Neural cell (in vitro differentiated cells): Measurements from ENCODE around the gene DUOX1. TPM values are rescaled to one million over a fixed set of nuclear protein-coding genes. Genes with fewer than 3 reads are reported as not detected.
"Not testable (repeated sequence)": the region's sequence is repeated elsewhere in the genome, so short reads cannot be mapped to it uniquely, and the experiment has no call there.

Source experiments
- H2AFZ ChIP-seq: fragments of 200-600, 300-800 bp; sonication (generic), shearing (Covaris generic); 2 replicates; pipeline ENCODE4 v1.6.0; 2014; ENCODE audit warnings: low read depth, mild to moderate bottlenecking, antibody characterized with exemption, low read length, moderate library complexity
- H3F3A ChIP-seq: fragments of 200-600 bp; shearing (Covaris generic); 2 replicates; pipeline ENCODE4 v1.6.1; 2016; ENCODE audit warnings: mild to moderate bottlenecking, moderate library complexity, mixed read lengths, antibody characterized with exemption, low read length; ENCODE audit not compliant: insufficient read depth, poor library complexity, severe bottlenecking
- H3K27ac ChIP-seq: fragments of 200-600, 300-800 bp; sonication (generic), shearing (Covaris generic); 2 replicates; pipeline ENCODE4 v1.5.1; 2014; ENCODE audit warnings: mild to moderate bottlenecking, low read length, moderate library complexity
- H3K27me3 ChIP-seq: fragments of 300-800, 200-600 bp; sonication (generic), shearing (Covaris generic); 2 replicates; pipeline ENCODE4 v1.6.0; 2014; ENCODE audit warnings: mild to moderate bottlenecking, low read depth, low read length, moderate library complexity; ENCODE audit not compliant: insufficient read depth
- H3K36me3 ChIP-seq: fragments of 300-800, 200-600 bp; sonication (generic), shearing (Covaris generic); 2 replicates; pipeline ENCODE4 v1.5.1; 2014; ENCODE audit warnings: mild to moderate bottlenecking, antibody characterized with exemption, low read length, moderate library complexity; ENCODE audit not compliant: insufficient read depth
- H3K4me2 ChIP-seq: fragments of 300-800, 200-600 bp; sonication (generic), shearing (Covaris generic); 2 replicates; pipeline ENCODE4 v1.6.0; 2014; ENCODE audit warnings: mild to moderate bottlenecking, low read length
- H3K4me3 ChIP-seq: fragments of 300-800, 200-600 bp; sonication (generic), shearing (Covaris generic); 2 replicates; pipeline ENCODE4 v1.5.1; 2014; ENCODE audit warnings: mild to moderate bottlenecking, low read length, moderate library complexity
- H3K79me2 ChIP-seq: fragments of 200-600 bp; shearing (Covaris generic); replicated peaks from 2 replicates; pipeline ENCODE4 v1.6.0; 2014; ENCODE audit warnings: mild to moderate bottlenecking, low read length, moderate library complexity; ENCODE audit not compliant: insufficient read depth
- H3K9ac ChIP-seq: fragments of 300-800, 200-600 bp; sonication (generic), shearing (Covaris generic); 2 replicates; pipeline ENCODE4 v1.6.1; 2016; ENCODE audit warnings: mild to moderate bottlenecking, low read length, mixed read lengths
- H3K9me2 ChIP-seq: fragments of 200-600 bp; shearing (Covaris generic); 2 replicates; pipeline ENCODE4 v1.6.1; 2016; ENCODE audit warnings: mild to moderate bottlenecking, low read length, mixed read lengths; ENCODE audit not compliant: insufficient read depth
- H3K9me3 ChIP-seq: fragments of 200-600, 300-800 bp; sonication (generic), shearing (Covaris generic); 2 replicates; pipeline ENCODE4 v1.6.1; 2016; ENCODE audit warnings: mild to moderate bottlenecking, mixed run types, low read length, moderate library complexity, mixed read lengths
- H4K20me1 ChIP-seq: fragments of 200-600 bp; shearing (Covaris generic); 2 replicates; pipeline ENCODE4 v1.6.1; 2016; ENCODE audit warnings: mild to moderate bottlenecking, mixed run types; ENCODE audit not compliant: insufficient read depth
- CTCF ChIP-seq: fragments of 450-650 bp; IDR thresholded peaks from 2 replicates; pipeline ENCODE4 v1.5.1; 2014; ENCODE audit warnings: antibody characterized with exemption, mild to moderate bottlenecking, moderate library complexity; ENCODE audit not compliant: poor library complexity, severe bottlenecking
- EP300 ChIP-seq: fragments of 450-650 bp; conservative IDR thresholded peaks from 2 replicates; pipeline ENCODE4 v1.6.1; 2014; ENCODE audit warnings: antibody characterized with exemption, mild to moderate bottlenecking, moderate library complexity; ENCODE audit not compliant: poor library complexity, severe bottlenecking
- EZH2 ChIP-seq: fragments of 200-600, 300-800 bp; shearing (Covaris generic), sonication (generic); IDR thresholded peaks from 2 replicates; pipeline ENCODE4 v1.6.1; 2014; ENCODE audit warnings: antibody characterized with exemption, low read length, borderline replicate concordance, mild to moderate bottlenecking; ENCODE audit not compliant: insufficient read depth, poor library complexity, severe bottlenecking
- MXI1 ChIP-seq: fragments of 450-650 bp; conservative IDR thresholded peaks from 2 replicates; pipeline ENCODE4 v1.6.1; 2014; ENCODE audit warnings: antibody characterized with exemption, mild to moderate bottlenecking; ENCODE audit not compliant: poor library complexity, severe bottlenecking
- POLR2AphosphoS5 ChIP-seq: IDR thresholded peaks from 2 replicates; pipeline ENCODE4 v1.6.1; 2012
- RAD21 ChIP-seq: fragments of 450-650 bp; conservative IDR thresholded peaks from 2 replicates; pipeline ENCODE4 v1.6.1; 2014; ENCODE audit warnings: antibody characterized with exemption, mild to moderate bottlenecking, moderate library complexity
- polyA plus RNA-seq: library from polyadenylated mRNA; depleted of rRNA; stranded (reverse); fragments of >200 nt; gene quantifications from 2 replicates; pipeline ENCODE4 v1.2.3, GENCODE V29; 2014

The DUOX1 gene
- polyA plus RNA-seq, 1 donor from 2014 or later: not detected

- no peaks in the 10 kb centered on the region for H3F3A ChIP-seq
- H3K9ac ChIP-seq: no peak overlapping the region
- no peak overlapping the region for H3K27ac ChIP-seq
- no peak overlapping the region for H3K4me2 ChIP-seq
- H3K9me2 ChIP-seq: no peaks in the 10 kb centered on the region
- H3K36me3 ChIP-seq: no peaks in the 10 kb centered on the region
- TF ChIP-seq RAD21 (no peak), CTCF (peak; percentile 18), MXI1 (no peak), POLR2AphosphoS5 (no peak)
- no peaks in the 10 kb centered on the region for H3K79me2 ChIP-seq
- no peaks in the 10 kb centered on the region for H4K20me1 ChIP-seq
- H3K9me3 ChIP-seq: no peaks in the 10 kb centered on the region
- no peak overlapping the region for H3K4me3 ChIP-seq
- no peak overlapping the region for H2AFZ ChIP-seq
- H3K27me3 ChIP-seq: peaks cover 65% of the 10 kb centered on the region
Observed at GRCh38 chr15:45134682-45135604, 5.1 kb downstream of the DUOX1 start.

- not testable (repeated sequence) for H3K9me2 ChIP-seq, H3K4me3 ChIP-seq, H3K27ac ChIP-seq, H3K4me2 ChIP-seq, H3K9me3 ChIP-seq, H4K20me1 ChIP-seq, H2AFZ ChIP-seq, H3K36me3 ChIP-seq, H3F3A ChIP-seq, H3K79me2 ChIP-seq, H3K9ac ChIP-seq
- H3K27me3 ChIP-seq: peaks cover 56% of the 10 kb centered on the region
Observed at GRCh38 chr15:45135705-45136377, 6.0 kb downstream of the DUOX1 start.

GRCh38 chr15:45136378-45136764, 6.6 kb downstream of the DUOX1 start:
- no peaks in the 10 kb centered on the region for H3K79me2 ChIP-seq
- H2AFZ ChIP-seq: no peak overlapping the region
- H3K27me3 ChIP-seq: peaks cover 51% of the 10 kb centered on the region
- H3K9me3 ChIP-seq: no peaks in the 10 kb centered on the region
- no peaks in the 10 kb centered on the region for H3F3A ChIP-seq
- no peaks in the 10 kb centered on the region for H3K36me3 ChIP-seq
- no peak overlapping the region for H3K4me3 ChIP-seq
- H3K4me2 ChIP-seq: no peak overlapping the region
- no peaks in the 10 kb centered on the region for H4K20me1 ChIP-seq
- TF ChIP-seq EZH2 (no peak), EP300 (no peak), POLR2AphosphoS5 (no peak)
- no peak overlapping the region for H3K9ac ChIP-seq
- H3K9me2 ChIP-seq: no peaks in the 10 kb centered on the region
- H3K27ac ChIP-seq: no peak overlapping the region
